GM12878 (cell line): Measurements from ENCODE around the gene SETD6. TPM values are rescaled to one million over a fixed set of nuclear protein-coding genes. Genes with fewer than 3 reads are reported as not detected.

ENCODE experiments used
- ATAC-seq: fragments of 200-7000 bp; cut with Tn5 transposase; 3 replicates; pipeline ENCODE4 v1.9.1; 2020; ENCODE audit warnings: mild to moderate bottlenecking, moderate library complexity
- BruUV-seq: library from RNA; stranded (reverse); fragments of 400-500 nt; replicated peaks from 2 replicates; lab custom pipeline; 2021; lab: Mats Ljungman, UMichigan
- CTCF ChIA-PET: fragments of 300-600 bp; sonication (Branson Sonifier 250); formaldehyde crosslinking; extraction: SDS; loops from one replicate; lab custom pipeline; 2021; ENCODE audit warnings: inconsistent platforms; lab: Yijun Ruan, JAX
- POLR2A ChIA-PET: fragments of 350-600 bp; formaldehyde crosslinking; extraction: SDS; loops from one replicate; lab custom pipeline; 2021; ENCODE audit warnings: inconsistent platforms; lab: Charles Lee
- RAD21 ChIA-PET: fragments of 300-600 bp; sonication (Branson Sonifier 250); formaldehyde crosslinking; loops from one replicate; lab custom pipeline; 2023; ENCODE audit warnings: antibody characterized with exemption; ENCODE audit not compliant: unreplicated experiment; lab: Charles Lee
- SMC1A ChIA-PET: fragments of 300-600 bp; sonication (Branson Sonifier 250); formaldehyde crosslinking; loops from one replicate; lab custom pipeline; 2023; ENCODE audit not compliant: unreplicated experiment, uncharacterized antibody; lab: Charles Lee
- DNase-seq: peaks from one replicate; pipeline ENCODE4 v3.0.0-alpha.2; 2011; ENCODE audit warnings: low read depth, low spot score
- FAIRE-seq: peaks from 3 replicates; lab custom pipeline; 2011; peaks lifted over from hg19 to GRCh38; lab: Jason Lieb, UNC
- H2AFZ ChIP-seq: 2 replicates; pipeline ENCODE4 v1.6.0; 2011; ENCODE audit warnings: low read depth, low read length, control low read depth; ENCODE audit not compliant: control insufficient read depth
- H3K27ac ChIP-seq: 2 replicates; pipeline ENCODE4 v1.5.1; 2011; ENCODE audit warnings: control low read depth; ENCODE audit not compliant: control insufficient read depth, insufficient read depth
- H3K27me3 ChIP-seq, 2 experiments: replicated peaks in 1 of 2; 2 replicates each; pipeline versions ENCODE4 v1.6.0 to v1.6.1; 2011; ENCODE audit warnings: low read length in 1 of 2; ENCODE audit not compliant: control insufficient read depth in 2 of 2, insufficient read depth in 2 of 2
- H3K36me3 ChIP-seq, 2 experiments: 2 replicates each; pipeline ENCODE4 v1.5.1; 2011; ENCODE audit warnings: low read length in 1 of 2; ENCODE audit not compliant: control insufficient read depth in 2 of 2, insufficient read depth in 2 of 2
- H3K4me1 ChIP-seq: 2 replicates; pipeline ENCODE4 v1.6.1; 2011; ENCODE audit warnings: mild to moderate bottlenecking, low read length, moderate library complexity, mixed read lengths; ENCODE audit not compliant: control insufficient read depth, insufficient read depth
- H3K4me2 ChIP-seq: 2 replicates; pipeline ENCODE4 v1.6.0; 2011; ENCODE audit warnings: control low read depth; ENCODE audit not compliant: control insufficient read depth, insufficient read depth
- H3K4me3 ChIP-seq: fragments of 200-600 bp; sonication (generic); 2 replicates; pipeline ENCODE4 v1.5.1; 2016
- H3K79me2 ChIP-seq: 2 replicates; pipeline ENCODE4 v1.6.0; 2011; ENCODE audit warnings: low read length; ENCODE audit not compliant: control insufficient read depth, insufficient read depth
- H3K9ac ChIP-seq: 2 replicates; pipeline ENCODE4 v1.8.0; 2011; ENCODE audit warnings: low read length, control low read depth, mixed read lengths; ENCODE audit not compliant: control insufficient read depth, insufficient read depth
- H3K9me3 ChIP-seq: replicated peaks from 3 replicates; pipeline ENCODE4 v1.5.1; 2011; ENCODE audit warnings: mild to moderate bottlenecking, low read length; ENCODE audit not compliant: control insufficient read depth, insufficient read depth
- H4K20me1 ChIP-seq: 2 replicates; pipeline ENCODE4 v1.6.0; 2011; ENCODE audit not compliant: control insufficient read depth, insufficient read depth
- CHD4 ChIP-seq: fragments of 200-600 bp; sonication (generic); IDR thresholded peaks from 2 replicates; pipeline ENCODE4 v1.6.1; 2016; ENCODE audit warnings: mild to moderate bottlenecking
- GATAD2B ChIP-seq: fragments of 450-650 bp; conservative IDR thresholded peaks from 2 replicates; pipeline ENCODE4 v1.6.1; 2017; ENCODE audit warnings: low read depth, mild to moderate bottlenecking, moderate library complexity
- JUND ChIP-seq: IDR thresholded peaks from 2 replicates; pipeline ENCODE4 v1.6.1; 2012; ENCODE audit warnings: low read depth, mild to moderate bottlenecking, low read length, improper control_type of control experiment, moderate library complexity
- LARP7 ChIP-seq: fragments of 450-650 bp; IDR thresholded peaks from 2 replicates; pipeline ENCODE4 v1.6.1; 2017; ENCODE audit warnings: mild to moderate bottlenecking
- PBX3 ChIP-seq: IDR thresholded peaks from 2 replicates; pipeline ENCODE4 v1.6.1; 2011; ENCODE audit warnings: mild to moderate bottlenecking, low read depth, low read length, moderate library complexity; ENCODE audit not compliant: insufficient replicate concordance
- RAD21 ChIP-seq: IDR thresholded peaks from 2 replicates; pipeline ENCODE4 v1.6.1; 2011; ENCODE audit warnings: mild to moderate bottlenecking, low read depth, low read length, moderate library complexity; ENCODE audit not compliant: insufficient read depth
- RB1 ChIP-seq: fragments of 450-650 bp; formaldehyde crosslinking; IDR thresholded peaks from 2 replicates; pipeline ENCODE4 v1.6.1; 2017; ENCODE audit warnings: mild to moderate bottlenecking, borderline replicate concordance
- TAF1 ChIP-seq: IDR thresholded peaks from 2 replicates; pipeline ENCODE4 v1.6.1; 2011; ENCODE audit warnings: mild to moderate bottlenecking, low read depth, low read length, borderline replicate concordance
- TCF7 ChIP-seq: IDR thresholded peaks from 2 replicates; pipeline ENCODE4 v1.6.1; 2014; ENCODE audit warnings: antibody characterized with exemption, borderline replicate concordance
- ZSCAN29 ChIP-seq: fragments of 450-650 bp; IDR thresholded peaks from 2 replicates; pipeline ENCODE4 v1.6.1; 2017; ENCODE audit warnings: mild to moderate bottlenecking, moderate library complexity
- WGBS: methylation state at CpG from one replicate; pipeline ENCODE4 v1.1.6; 2016; ENCODE audit warnings: low lambda C conversion rate; ENCODE audit not compliant: insufficient replicate concordance, insufficient coverage; ENCODE audit errors: missing lambda C conversion rate; 5-methylcytosine and 5-hydroxymethylcytosine counted together
- in situ Hi-C: fragments of 300-500 bp; cut with MboI; formaldehyde crosslinking; loops from 9 replicates; pipeline ENCODE4 v1.14.3; 2018; ENCODE audit warnings: mixed read lengths
- intact Hi-C: fragments of 100-400 bp; cut with micrococcal nuclease; formaldehyde crosslinking; loops from one replicate; pipeline ENCODE4 v1.14.2; 2022; ENCODE audit not compliant: unreplicated experiment
- polyA plus RNA-seq, 11 experiments: library from polyadenylated mRNA; depleted of rRNA in 4 of 11; unstranded in 6 of 11; stranded (reverse) in 5 of 11; fragments of >200 nt; fragmentation: Nextera tagmentation in 4 of 11; fragmentation: Illumina TruSeq in 1 of 11; extraction: Ambion mirVana in 4 of 11; extraction: Trizol in 1 of 11; gene quantifications; 1 replicate in 1 of 11; 2 replicates in 10 of 11; pipeline versions ENCODE4 v1.2.1 to v1.2.3, GENCODE V29; 2011 to 2016; ENCODE audit warnings: inconsistent platforms in 2 of 11, missing spikeins in 2 of 11, low read depth in 1 of 11
- total RNA-seq, 4 experiments: library from RNA; depleted of rRNA in 3 of 4; stranded (reverse); fragments of >200 nt in 3 of 4; fragmentation: Illumina TruSeq in 1 of 4; extraction: Trizol in 1 of 4; gene quantifications; 2 replicates each; pipeline versions ENCODE4 v1.2.1 to v1.2.3, GENCODE V29; 2013 to 2021
- TF ChIP-seq, protein P1 (sequence below): fragments of 450-650 bp; IDR thresholded peaks from 2 replicates; pipeline ENCODE4 v1.6.1; 2017; ENCODE audit warnings: low read depth, mild to moderate bottlenecking, moderate library complexity

The SETD6 gene
- total and polyA plus RNA-seq, 10 of the 15 experiments (the other 5 are each of a cell fraction or from before 2014, with no cell fraction given) = 8.2 to 23.8 (median 16.2) TPM

- SMC1A ChIA-PET = no interaction called here
- no peaks in the 10 kb centered on the region for H3K4me1 ChIP-seq
- no peaks in the 10 kb centered on the region for H3K79me2 ChIP-seq
- intact Hi-C loops (no loop called here), in situ Hi-C loops (loop anchor here (25.0 kb wide), 1 partner anchor 1344 kb away; no protein-coding TSS in a partner anchor)
- 92% methylated on average over 2 of the region's 2 CpGs for WGBS
- H3K27me3 ChIP-seq = no peaks in the 10 kb centered on the region
- no peak for TF ChIP-seq CHD4
- no peak for TF ChIP-seq ZSCAN29
- TF ChIP-seq RB1 = no peak
- no peaks in the 10 kb centered on the region for H3K9me3 ChIP-seq
- POLR2A ChIA-PET = no interaction called here
- peaks cover 10 to 63% of the 10 kb centered on the region in 2 experiments for H3K36me3 ChIP-seq
- H3K27ac ChIP-seq = no peak overlapping the region
- H3K9ac ChIP-seq = no peak overlapping the region
- CTCF ChIA-PET = no interaction called here
- RAD21 ChIA-PET = no interaction called here
- FAIRE-seq (no peak), ATAC-seq (no peak), DNase-seq (no peak)
- H3K4me2 ChIP-seq = no peak overlapping the region
- H3K4me3 ChIP-seq = no peak overlapping the region
- BruUV-seq = no TSS peak
- no peak overlapping the region for H2AFZ ChIP-seq
- H4K20me1 ChIP-seq = 0 out of 2 replicates have a peak, but pooled peaks cover 3% of the 10 kb centered on the region
These were observed 41.4 kb downstream of the SETD6 start for GRCh38 chr16:58556678-58557077.

DNA sequence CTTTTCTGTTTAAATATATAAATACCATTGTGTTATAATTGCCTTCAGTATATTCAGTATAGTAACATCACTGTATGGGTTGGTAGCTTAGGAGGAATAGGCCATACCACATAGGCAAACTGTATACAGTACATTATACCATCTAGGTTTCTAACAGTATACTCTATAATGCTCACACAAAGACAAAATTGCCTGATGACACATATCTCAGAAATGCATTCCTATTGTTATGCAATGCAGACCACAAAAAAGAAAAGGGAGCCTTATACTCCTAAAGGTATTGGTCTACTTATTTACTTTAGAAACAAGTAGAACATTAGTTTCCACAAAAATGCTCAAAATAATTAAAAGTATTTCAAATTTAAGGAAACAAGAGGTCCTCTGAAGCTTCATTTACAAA, 47.9 kb downstream of the SETD6 start:
- no peaks in the 10 kb centered on the region; the same call in none of the 2 replicates for H3K79me2 ChIP-seq
- FAIRE-seq = no peak
- TF ChIP-seq PBX3 = no peak
- no peak for TF ChIP-seq LARP7
- no peak for TF ChIP-seq TCF7
- TF ChIP-seq TAF1 = no peak
- no peak for TF ChIP-seq JUND
- TF ChIP-seq GATAD2B = no peak
- TF ChIP-seq, protein P1, sequence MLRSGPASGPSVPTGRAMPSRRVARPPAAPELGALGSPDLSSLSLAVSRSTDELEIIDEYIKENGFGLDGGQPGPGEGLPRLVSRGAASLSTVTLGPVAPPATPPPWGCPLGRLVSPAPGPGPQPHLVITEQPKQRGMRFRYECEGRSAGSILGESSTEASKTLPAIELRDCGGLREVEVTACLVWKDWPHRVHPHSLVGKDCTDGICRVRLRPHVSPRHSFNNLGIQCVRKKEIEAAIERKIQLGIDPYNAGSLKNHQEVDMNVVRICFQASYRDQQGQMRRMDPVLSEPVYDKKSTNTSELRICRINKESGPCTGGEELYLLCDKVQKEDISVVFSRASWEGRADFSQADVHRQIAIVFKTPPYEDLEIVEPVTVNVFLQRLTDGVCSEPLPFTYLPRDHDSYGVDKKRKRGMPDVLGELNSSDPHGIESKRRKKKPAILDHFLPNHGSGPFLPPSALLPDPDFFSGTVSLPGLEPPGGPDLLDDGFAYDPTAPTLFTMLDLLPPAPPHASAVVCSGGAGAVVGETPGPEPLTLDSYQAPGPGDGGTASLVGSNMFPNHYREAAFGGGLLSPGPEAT = no peak
- TF ChIP-seq RAD21 = no peak

More for the DNA sequence above, 47.9 kb downstream of the SETD6 start:
- in situ Hi-C loops = loop anchor here (25.0 kb wide), 1 partner anchor 1351 kb away; no protein-coding TSS in a partner anchor
- ATAC-seq (no peak), DNase-seq (no peak)
- Histone ChIP-seq H3K4me2 (no peak overlapping the region), H3K4me3 (no peak overlapping the region), H2AFZ (no peak overlapping the region), H4K20me1 (0 out of 2 replicates have a peak, but pooled peaks cover 3% of the 10 kb centered on the region), H3K27me3 (no peaks in the 10 kb centered on the region), H3K9ac (no peak overlapping the region), H3K9me3 (no peaks in the 10 kb centered on the region), H3K36me3 (peaks cover 4 to 54% of the 10 kb centered on the region in 2 experiments), H3K4me1 (no peaks in the 10 kb centered on the region), H3K27ac (no peak overlapping the region)
- SMC1A ChIA-PET = no interaction called here
- no TSS peak for BruUV-seq
- RAD21 ChIA-PET = no interaction called here
- POLR2A ChIA-PET = interaction anchor here (1.0 kb wide), 1 partner anchor 27 kb away, joined by 3 read pairs; no protein-coding TSS in a partner anchor
- CTCF ChIA-PET = interaction anchor here (1.0 to 1.2 kb wide), 2 partner anchors 21 to 98 kb away, joined by 3 read pairs; no protein-coding TSS in a partner anchor
- intact Hi-C loops = no loop called here
